ENCODE results near the gene ZNF22.

The ZNF22 gene

GRCh38 chr10:44955413-44956070, 45.2 kb upstream of the ZNF22 start:
- no peak overlapping the region for H3K4me2 ChIP-seq (ENCODE audit: low read length)
- H4K8ac ChIP-seq (ENCODE audit: low read depth, low read length) = no peak overlapping the region
- no peaks in the 10 kb centered on the region for H3K36me3 ChIP-seq (ENCODE audit: control insufficient read depth, insufficient read depth, low read length)
- no peak overlapping the region for H3K23ac ChIP-seq (ENCODE audit: low read length)
- no peak overlapping the region for H2BK5ac ChIP-seq (ENCODE audit: low read length)
- no peak overlapping the region for H2BK15ac ChIP-seq (replicated peaks; ENCODE audit: low read depth)
- no peak overlapping the region for H2AK5ac ChIP-seq (ENCODE audit: low read length)
- H3K4me3 ChIP-seq (ENCODE audit: low read length) = no peak overlapping the region
- no peak overlapping the region for H3K56ac ChIP-seq (ENCODE audit: low read length)
- no peak overlapping the region for H3K27ac ChIP-seq (ENCODE audit: low read depth, low read length)
- H4K5ac ChIP-seq (ENCODE audit: low read length) = no peak overlapping the region
- H2BK120ac ChIP-seq (ENCODE audit: low read depth, low read length) = no peak overlapping the region
- no peak overlapping the region for H3K9ac ChIP-seq (ENCODE audit: low read length)
- no peaks in the 10 kb centered on the region for H3K79me2 ChIP-seq (ENCODE audit: control insufficient read depth, insufficient read depth, low read length)
- peaks cover 10% of the 10 kb centered on the region for H3K4me1 ChIP-seq (ENCODE audit: control insufficient read depth, low read depth, low read length)
- no peak overlapping the region for H3K18ac ChIP-seq (ENCODE audit: low read length)
- DNase-seq = no peak
- H3K27me3 ChIP-seq (ENCODE audit: insufficient read depth, low read length, poor library complexity) = no peaks in the 10 kb centered on the region
- no peak overlapping the region for H3K4ac ChIP-seq (ENCODE audit: low read depth, low read length)
- no peaks in the 10 kb centered on the region for H3K79me1 ChIP-seq (ENCODE audit: low read length)
- no CpG with 5 or more reads among the region's 8 CpGs for WGBS (ENCODE audit: extremely low coverage, insufficient coverage, low lambda C conversion rate)

- no peak overlapping the region for H3K4me2 ChIP-seq (ENCODE audit: low read length)
- no peak overlapping the region for H2AK5ac ChIP-seq (ENCODE audit: low read length)
- no peaks in the 10 kb centered on the region for H3K27me3 ChIP-seq (ENCODE audit: insufficient read depth, low read length, poor library complexity)
- H3K9ac ChIP-seq (ENCODE audit: low read length) = no peak overlapping the region
- H4K5ac ChIP-seq (ENCODE audit: low read length) = no peak overlapping the region
- H3K23ac ChIP-seq (ENCODE audit: low read length) = no peak overlapping the region
- WGBS (ENCODE audit: extremely low coverage, insufficient coverage, low lambda C conversion rate) = no CpG with 5 or more reads among the region's 4 CpGs
- H3K4me1 ChIP-seq (ENCODE audit: control insufficient read depth, low read depth, low read length) = peaks cover 10% of the 10 kb centered on the region
- H3K36me3 ChIP-seq (ENCODE audit: control insufficient read depth, insufficient read depth, low read length) = no peaks in the 10 kb centered on the region
- no peak overlapping the region for H2BK120ac ChIP-seq (ENCODE audit: low read depth, low read length)
- no peak overlapping the region for H2BK5ac ChIP-seq (ENCODE audit: low read length)
- no peak overlapping the region for H3K4ac ChIP-seq (ENCODE audit: low read depth, low read length)
- no peak overlapping the region for H4K8ac ChIP-seq (ENCODE audit: low read depth, low read length)
- H3K79me2 ChIP-seq (ENCODE audit: control insufficient read depth, insufficient read depth, low read length) = no peaks in the 10 kb centered on the region
- no peak overlapping the region for H2BK15ac ChIP-seq (replicated peaks; ENCODE audit: low read depth)
- no peak overlapping the region for H3K56ac ChIP-seq (ENCODE audit: low read length)
- H3K27ac ChIP-seq (ENCODE audit: low read depth, low read length) = no peak overlapping the region
- no peaks in the 10 kb centered on the region for H3K79me1 ChIP-seq (ENCODE audit: low read length)
- no peak overlapping the region for H3K18ac ChIP-seq (ENCODE audit: low read length)
- DNase-seq = no peak
- no peak overlapping the region for H3K4me3 ChIP-seq (ENCODE audit: low read length)
These were observed 44.5 kb upstream of the ZNF22 start for GRCh38 chr10:44956226-44956625.

- Histone ChIP-seq H3K18ac (ENCODE audit: low read length) (no peak overlapping the region), H2BK5ac (ENCODE audit: low read length) (no peak overlapping the region), H3K27me3 (ENCODE audit: insufficient read depth, low read length, poor library complexity) (no peaks in the 10 kb centered on the region), H2BK120ac (ENCODE audit: low read depth, low read length) (no peak overlapping the region), H3K79me1 (ENCODE audit: low read length) (no peaks in the 10 kb centered on the region), H3K4me2 (ENCODE audit: low read length) (no peak overlapping the region), H3K23ac (ENCODE audit: low read length) (no peak overlapping the region), H4K5ac (ENCODE audit: low read length) (no peak overlapping the region), H4K8ac (ENCODE audit: low read depth, low read length) (no peak overlapping the region), H3K9ac (ENCODE audit: low read length) (no peak overlapping the region), H3K36me3 (ENCODE audit: control insufficient read depth, insufficient read depth, low read length) (no peaks in the 10 kb centered on the region), H3K4me3 (ENCODE audit: low read length) (no peak overlapping the region), H2BK15ac (replicated peaks; ENCODE audit: low read depth) (no peak overlapping the region), H3K27ac (ENCODE audit: low read depth, low read length) (no peak overlapping the region), H3K56ac (ENCODE audit: low read length) (no peak overlapping the region), H3K4ac (ENCODE audit: low read depth, low read length) (no peak overlapping the region), H2AK5ac (ENCODE audit: low read length) (no peak overlapping the region), H3K4me1 (ENCODE audit: control insufficient read depth, low read depth, low read length) (peaks cover 10% of the 10 kb centered on the region), H3K79me2 (ENCODE audit: control insufficient read depth, insufficient read depth, low read length) (no peaks in the 10 kb centered on the region)
- WGBS (ENCODE audit: extremely low coverage, insufficient coverage, low lambda C conversion rate) = no CpG with 5 or more reads among the region's 4 CpGs
- DNase-seq = no peak
These were observed 43.7 kb upstream of the ZNF22 start for GRCh38 chr10:44956717-44957706.

- no CpG with 5 or more reads among the region's 5 CpGs for WGBS (ENCODE audit: extremely low coverage, insufficient coverage, low lambda C conversion rate)
- H3K79me1 ChIP-seq (ENCODE audit: low read length) = no peaks in the 10 kb centered on the region
- H4K8ac ChIP-seq (ENCODE audit: low read depth, low read length) = no peak overlapping the region
- peaks cover 4% of the 10 kb centered on the region for H3K4me1 ChIP-seq (ENCODE audit: control insufficient read depth, low read depth, low read length)
- H3K4me2 ChIP-seq (ENCODE audit: low read length) = peak overlapping the region; percentile 79
- no peak overlapping the region for H2BK5ac ChIP-seq (ENCODE audit: low read length)
- H2AK5ac ChIP-seq (ENCODE audit: low read length) = no peak overlapping the region
- H2BK15ac ChIP-seq (replicated peaks; ENCODE audit: low read depth) = no peak overlapping the region
- no peaks in the 10 kb centered on the region for H3K27me3 ChIP-seq (ENCODE audit: insufficient read depth, low read length, poor library complexity)
- no peak overlapping the region for H3K4me3 ChIP-seq (ENCODE audit: low read length)
- no peak overlapping the region for H3K4ac ChIP-seq (ENCODE audit: low read depth, low read length)
- H3K27ac ChIP-seq (ENCODE audit: low read depth, low read length) = no peak overlapping the region
- H3K23ac ChIP-seq (ENCODE audit: low read length) = no peak overlapping the region
- no peaks in the 10 kb centered on the region for H3K36me3 ChIP-seq (ENCODE audit: control insufficient read depth, insufficient read depth, low read length)
- H4K5ac ChIP-seq (ENCODE audit: low read length) = no peak overlapping the region
- no peaks in the 10 kb centered on the region for H3K79me2 ChIP-seq (ENCODE audit: control insufficient read depth, insufficient read depth, low read length)
- H3K9ac ChIP-seq (ENCODE audit: low read length) = peak overlapping the region; percentile 87
- H3K18ac ChIP-seq (ENCODE audit: low read length) = no peak overlapping the region
- H2BK120ac ChIP-seq (ENCODE audit: low read depth, low read length) = no peak overlapping the region
- DNase-seq = peak; percentile 53
- peak overlapping the region; percentile 92 for H3K56ac ChIP-seq (ENCODE audit: low read length)
These were observed 42.4 kb upstream of the ZNF22 start for GRCh38 chr10:44958196-44958897.

- Histone ChIP-seq H3K4me2 (ENCODE audit: low read length) (peak overlapping the region; percentile 79), H2BK15ac (replicated peaks; ENCODE audit: low read depth) (no peak overlapping the region), H3K79me2 (ENCODE audit: control insufficient read depth, insufficient read depth, low read length) (no peaks in the 10 kb centered on the region), H3K79me1 (ENCODE audit: low read length) (no peaks in the 10 kb centered on the region), H3K36me3 (ENCODE audit: control insufficient read depth, insufficient read depth, low read length) (no peaks in the 10 kb centered on the region), H4K5ac (ENCODE audit: low read length) (no peak overlapping the region), H2BK120ac (ENCODE audit: low read depth, low read length) (no peak overlapping the region), H3K56ac (ENCODE audit: low read length) (peak overlapping the region; percentile 92), H3K27ac (ENCODE audit: low read depth, low read length) (no peak overlapping the region), H4K8ac (ENCODE audit: low read depth, low read length) (no peak overlapping the region), H3K4me1 (ENCODE audit: control insufficient read depth, low read depth, low read length) (peaks cover 4% of the 10 kb centered on the region), H2BK5ac (ENCODE audit: low read length) (no peak overlapping the region), H3K27me3 (ENCODE audit: insufficient read depth, low read length, poor library complexity) (no peaks in the 10 kb centered on the region), H3K23ac (ENCODE audit: low read length) (no peak overlapping the region), H3K4ac (ENCODE audit: low read depth, low read length) (peak overlapping the region; percentile 91), H3K4me3 (ENCODE audit: low read length) (peak overlapping the region; percentile 75), H3K18ac (ENCODE audit: low read length) (peak overlapping the region; percentile 93), H2AK5ac (ENCODE audit: low read length) (no peak overlapping the region), H3K9ac (ENCODE audit: low read length) (peak overlapping the region; percentile 87)
- no CpG with 5 or more reads among the region's 6 CpGs for WGBS (ENCODE audit: extremely low coverage, insufficient coverage, low lambda C conversion rate)
- DNase-seq = no peak
These were observed 41.9 kb upstream of the ZNF22 start for GRCh38 chr10:44958898-44959246.
